SK-N-SH (cell line): ENCODE data around the gene C3orf85.

Experiments
- EZH2phosphoT487 ChIP-seq: fragments of 200-600 bp; sonication (generic); IDR thresholded peaks from 2 replicates; pipeline ENCODE4 v1.6.1; 2017; ENCODE audit warnings: low read depth, mixed run types, mild to moderate bottlenecking, antibody characterized with exemption, moderate library complexity, borderline replicate concordance
- FOSL2 ChIP-seq: IDR thresholded peaks from 2 replicates; pipeline ENCODE4 v1.4.0; 2012; ENCODE audit warnings: low read depth, mild to moderate bottlenecking, moderate library complexity, borderline replicate concordance
- GATA2 ChIP-seq: sonication (generic); formaldehyde crosslinking; IDR thresholded peaks from 2 replicates; pipeline ENCODE4 v1.5.0; 2020; ENCODE audit warnings: mild to moderate bottlenecking, missing genetic modification reagents
- JUND ChIP-seq: IDR thresholded peaks from 2 replicates; pipeline ENCODE4 v1.4.0; 2012
- NFIC ChIP-seq: IDR thresholded peaks from 2 replicates; pipeline ENCODE4 v1.4.0; 2012; ENCODE audit warnings: borderline replicate concordance
- NRF1 ChIP-seq: IDR thresholded peaks from 2 replicates; pipeline ENCODE4 v1.6.1; 2012; ENCODE audit warnings: low read depth, mild to moderate bottlenecking, low read length
- SIN3A ChIP-seq: IDR thresholded peaks from 2 replicates; pipeline ENCODE4 v1.6.1; 2012; ENCODE audit warnings: low read depth, mild to moderate bottlenecking, low read length, moderate library complexity, borderline replicate concordance
- TAF1 ChIP-seq: IDR thresholded peaks from 2 replicates; pipeline ENCODE4 v1.6.1; 2012; ENCODE audit warnings: low read depth, mild to moderate bottlenecking, low read length, moderate library complexity, borderline replicate concordance
- TF ChIP-seq, protein P1 (sequence below): fragments of 200-600 bp; sonication (generic); IDR thresholded peaks from 2 replicates; pipeline ENCODE4 v1.6.1; 2017; ENCODE audit warnings: antibody characterized with exemption, mild to moderate bottlenecking, moderate library complexity
- TF ChIP-seq, protein P2 (sequence below): fragments of 150-350 bp; IDR thresholded peaks from 2 replicates; pipeline ENCODE4 v1.6.1; 2017; ENCODE audit warnings: antibody characterized with exemption, low read length, low read depth, borderline replicate concordance
- TF ChIP-seq, protein P3 (sequence below): IDR thresholded peaks from 2 replicates; pipeline ENCODE4 v1.4.0; 2012; ENCODE audit warnings: low read depth, borderline replicate concordance

DNA sequence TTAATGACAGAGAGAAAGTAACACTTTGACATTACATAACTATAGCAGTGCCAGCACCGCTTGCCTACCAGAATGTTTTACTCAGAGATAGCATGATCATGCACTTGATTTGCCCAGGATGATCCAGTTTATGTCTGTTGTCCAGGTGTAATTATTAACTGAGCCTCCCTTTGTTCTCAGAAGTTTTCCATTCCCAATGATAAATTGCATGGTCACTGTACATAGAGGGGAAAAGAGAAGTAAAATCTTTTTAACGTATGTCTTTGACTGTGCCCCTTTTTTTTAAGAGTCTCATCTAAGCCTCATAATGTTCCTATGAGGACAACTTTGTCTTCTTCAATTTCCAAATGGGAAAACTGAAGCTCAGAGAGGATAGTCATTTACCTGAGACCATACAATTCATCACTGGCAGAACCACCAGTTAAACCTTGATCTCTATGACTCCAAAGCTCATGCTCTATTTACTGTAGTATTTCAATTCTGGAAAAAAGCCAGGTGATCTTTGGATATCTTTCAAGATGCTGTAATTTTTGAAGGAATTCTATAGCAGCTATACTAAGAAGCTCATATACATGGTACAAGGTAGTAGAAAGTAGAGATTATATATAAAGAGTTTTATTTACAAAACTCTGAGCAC, 25.1 kb downstream of the C3orf85 start:
- TF ChIP-seq SIN3A (no peak), NRF1 (no peak), FOSL2 (no peak), NFIC (no peak), EZH2phosphoT487 (no peak), TAF1 (no peak), JUND (no peak), GATA2 (CRISPR knock-in tag) (no peak)
- TF ChIP-seq, protein P1, sequence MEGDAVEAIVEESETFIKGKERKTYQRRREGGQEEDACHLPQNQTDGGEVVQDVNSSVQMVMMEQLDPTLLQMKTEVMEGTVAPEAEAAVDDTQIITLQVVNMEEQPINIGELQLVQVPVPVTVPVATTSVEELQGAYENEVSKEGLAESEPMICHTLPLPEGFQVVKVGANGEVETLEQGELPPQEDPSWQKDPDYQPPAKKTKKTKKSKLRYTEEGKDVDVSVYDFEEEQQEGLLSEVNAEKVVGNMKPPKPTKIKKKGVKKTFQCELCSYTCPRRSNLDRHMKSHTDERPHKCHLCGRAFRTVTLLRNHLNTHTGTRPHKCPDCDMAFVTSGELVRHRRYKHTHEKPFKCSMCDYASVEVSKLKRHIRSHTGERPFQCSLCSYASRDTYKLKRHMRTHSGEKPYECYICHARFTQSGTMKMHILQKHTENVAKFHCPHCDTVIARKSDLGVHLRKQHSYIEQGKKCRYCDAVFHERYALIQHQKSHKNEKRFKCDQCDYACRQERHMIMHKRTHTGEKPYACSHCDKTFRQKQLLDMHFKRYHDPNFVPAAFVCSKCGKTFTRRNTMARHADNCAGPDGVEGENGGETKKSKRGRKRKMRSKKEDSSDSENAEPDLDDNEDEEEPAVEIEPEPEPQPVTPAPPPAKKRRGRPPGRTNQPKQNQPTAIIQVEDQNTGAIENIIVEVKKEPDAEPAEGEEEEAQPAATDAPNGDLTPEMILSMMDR: no peak
- TF ChIP-seq, protein P2, sequence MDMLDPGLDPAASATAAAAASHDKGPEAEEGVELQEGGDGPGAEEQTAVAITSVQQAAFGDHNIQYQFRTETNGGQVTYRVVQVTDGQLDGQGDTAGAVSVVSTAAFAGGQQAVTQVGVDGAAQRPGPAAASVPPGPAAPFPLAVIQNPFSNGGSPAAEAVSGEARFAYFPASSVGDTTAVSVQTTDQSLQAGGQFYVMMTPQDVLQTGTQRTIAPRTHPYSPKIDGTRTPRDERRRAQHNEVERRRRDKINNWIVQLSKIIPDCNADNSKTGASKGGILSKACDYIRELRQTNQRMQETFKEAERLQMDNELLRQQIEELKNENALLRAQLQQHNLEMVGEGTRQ: no peak
- TF ChIP-seq, protein P3, sequence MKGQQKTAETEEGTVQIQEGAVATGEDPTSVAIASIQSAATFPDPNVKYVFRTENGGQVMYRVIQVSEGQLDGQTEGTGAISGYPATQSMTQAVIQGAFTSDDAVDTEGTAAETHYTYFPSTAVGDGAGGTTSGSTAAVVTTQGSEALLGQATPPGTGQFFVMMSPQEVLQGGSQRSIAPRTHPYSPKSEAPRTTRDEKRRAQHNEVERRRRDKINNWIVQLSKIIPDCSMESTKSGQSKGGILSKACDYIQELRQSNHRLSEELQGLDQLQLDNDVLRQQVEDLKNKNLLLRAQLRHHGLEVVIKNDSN: no peak
